ENCODE data around the gene SCAMP1.

The SCAMP1 gene

GRCh38 chr5:78369680-78370079 lies 9.3 kb downstream of the SCAMP1 start:
- peaks cover 74% of the 10 kb centered on the region for H3K79me2 ChIP-seq (ENCODE audit: insufficient read depth, low read length)
- no peak overlapping the region for H2AFZ ChIP-seq (ENCODE audit: low read depth, low read length, severe bottlenecking)
- no peak overlapping the region for H3K9ac ChIP-seq (ENCODE audit: low read length)
- no peaks in the 10 kb centered on the region for H3K9me2 ChIP-seq (replicated peaks; ENCODE audit: insufficient read depth, low read length)
- H4K20me1 ChIP-seq (ENCODE audit: low read depth, low read length) = peaks cover 7% of the 10 kb centered on the region; the same call in 1 of the 2 replicates
- no peak for TF ChIP-seq CTCF (IDR thresholded peaks at IDR 0.05; ENCODE audit: insufficient read depth, low read length, poor library complexity, severe bottlenecking)
- no peak for TF ChIP-seq EZH2phosphoT487 (conservative IDR thresholded peaks at IDR 0.05; ENCODE audit: low read length)
- no peaks in the 10 kb centered on the region for H3K36me3 ChIP-seq (ENCODE audit: low read length)
- H3K4me3 ChIP-seq (ENCODE audit: insufficient read depth, low read length, poor library complexity, severe bottlenecking) = no peak overlapping the region
- no peak overlapping the region for H3K4me2 ChIP-seq (ENCODE audit: low read depth, low read length, poor library complexity, severe bottlenecking)
- H3K27ac ChIP-seq (ENCODE audit: low read depth, low read length) = no peak overlapping the region
- H3K27me3 ChIP-seq (ENCODE audit: low read length) = no peaks in the 10 kb centered on the region
- no peaks in the 10 kb centered on the region for H3F3A ChIP-seq (ENCODE audit: insufficient read depth)
- H3K9me3 ChIP-seq (ENCODE audit: insufficient read depth, low read length) = no peaks in the 10 kb centered on the region

- Histone ChIP-seq H3F3A (ENCODE audit: insufficient read depth) (no peaks in the 10 kb centered on the region), H3K79me2 (ENCODE audit: insufficient read depth, low read length) (peaks cover 46% of the 10 kb centered on the region), H3K9me2 (replicated peaks; ENCODE audit: insufficient read depth, low read length) (no peaks in the 10 kb centered on the region), H3K27me3 (ENCODE audit: low read length) (no peaks in the 10 kb centered on the region), H4K20me1 (ENCODE audit: low read depth, low read length) (peaks cover 4% of the 10 kb centered on the region; the same call in 1 of the 2 replicates), H3K9ac (ENCODE audit: low read length) (no peak overlapping the region), H3K27ac (ENCODE audit: low read depth, low read length) (no peak overlapping the region), H3K9me3 (ENCODE audit: insufficient read depth, low read length) (no peaks in the 10 kb centered on the region), H3K36me3 (ENCODE audit: low read length) (no peaks in the 10 kb centered on the region), H3K4me2 (ENCODE audit: low read depth, low read length, poor library complexity, severe bottlenecking) (no peak overlapping the region), H2AFZ (ENCODE audit: low read depth, low read length, severe bottlenecking) (no peak overlapping the region), H3K4me3 (ENCODE audit: insufficient read depth, low read length, poor library complexity, severe bottlenecking) (no peak overlapping the region)
- TF ChIP-seq EZH2phosphoT487 (conservative IDR thresholded peaks at IDR 0.05; ENCODE audit: low read length) (no peak), CTCF (IDR thresholded peaks at IDR 0.05; ENCODE audit: insufficient read depth, low read length, poor library complexity, severe bottlenecking) (no peak)
Observed at GRCh38 chr5:78373231-78373630, 12.8 kb downstream of the SCAMP1 start.

GRCh38 chr5:78376315-78376714 lies 15.9 kb downstream of the SCAMP1 start:
- Histone ChIP-seq H3K4me2 (ENCODE audit: low read depth, low read length, poor library complexity, severe bottlenecking) (no peak overlapping the region), H3K27me3 (ENCODE audit: low read length) (no peaks in the 10 kb centered on the region), H3K27ac (ENCODE audit: low read depth, low read length) (no peak overlapping the region), H3K36me3 (ENCODE audit: low read length) (no peaks in the 10 kb centered on the region), H3K9me2 (replicated peaks; ENCODE audit: insufficient read depth, low read length) (no peaks in the 10 kb centered on the region), H2AFZ (ENCODE audit: low read depth, low read length, severe bottlenecking) (no peak overlapping the region), H3F3A (ENCODE audit: insufficient read depth) (no peaks in the 10 kb centered on the region), H3K9ac (ENCODE audit: low read length) (no peak overlapping the region), H4K20me1 (ENCODE audit: low read depth, low read length) (no peaks in the 10 kb centered on the region), H3K4me3 (ENCODE audit: insufficient read depth, low read length, poor library complexity, severe bottlenecking) (no peak overlapping the region), H3K9me3 (ENCODE audit: insufficient read depth, low read length) (no peaks in the 10 kb centered on the region), H3K79me2 (ENCODE audit: insufficient read depth, low read length) (peaks cover 17% of the 10 kb centered on the region)
- TF ChIP-seq EZH2phosphoT487 (conservative IDR thresholded peaks at IDR 0.05; ENCODE audit: low read length) = no peak
- TF ChIP-seq CTCF (IDR thresholded peaks at IDR 0.05; ENCODE audit: insufficient read depth, low read length, poor library complexity, severe bottlenecking) = no peak
